Midbrain (tissue), 1 donor: ENCODE measurements around the gene TPD52L2.
A peak's percentile ranks its signal among the peaks of the same experiment; 100 is the strongest.
"Not testable (repeated sequence)": the region's sequence is repeated elsewhere in the genome, so short reads cannot be mapped to it uniquely, and the experiment has no call there.

ENCODE experiments used
- DNase-seq: peaks from one replicate; lab custom pipeline; 2025; lab: John Stamatoyannopoulos, UW

The TPD52L2 gene

DNA sequence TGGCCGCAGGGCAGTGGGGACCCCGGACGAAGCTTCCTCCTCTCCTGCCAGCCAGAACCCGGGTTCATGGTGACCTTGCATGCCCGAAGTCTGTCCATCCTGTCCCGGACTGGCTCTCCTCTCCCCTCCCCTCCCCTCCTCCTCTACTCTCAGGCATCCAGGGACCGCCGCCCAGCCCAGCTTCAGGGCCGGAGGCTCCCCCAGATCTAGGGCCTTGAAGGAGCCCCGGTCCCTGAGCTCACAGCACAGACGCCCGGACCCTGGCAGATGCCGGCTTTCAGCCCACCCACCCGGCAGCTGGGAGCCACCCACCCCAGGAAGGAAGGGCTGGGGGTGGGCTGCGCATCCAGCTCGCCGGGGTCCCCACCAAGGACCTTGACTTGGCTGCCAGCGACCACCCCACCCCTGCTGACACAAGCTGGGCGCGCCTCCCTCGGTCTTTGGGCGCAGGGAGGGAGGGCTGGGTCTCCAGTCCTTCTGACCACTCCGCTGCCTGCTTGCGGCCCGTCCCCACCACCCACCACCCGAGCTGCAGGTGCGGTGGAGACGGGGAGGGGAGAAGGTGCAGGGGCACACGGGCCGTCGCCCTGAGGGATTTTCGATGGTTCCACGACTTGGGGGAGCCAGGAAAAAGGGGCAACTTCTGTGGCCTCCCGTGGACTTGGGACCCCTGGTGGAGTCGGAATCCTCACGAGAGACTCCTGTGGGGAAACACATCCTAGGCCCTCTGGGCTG is 9.5 kb upstream of the TPD52L2 start:
- no peak for DNase-seq

DNA sequence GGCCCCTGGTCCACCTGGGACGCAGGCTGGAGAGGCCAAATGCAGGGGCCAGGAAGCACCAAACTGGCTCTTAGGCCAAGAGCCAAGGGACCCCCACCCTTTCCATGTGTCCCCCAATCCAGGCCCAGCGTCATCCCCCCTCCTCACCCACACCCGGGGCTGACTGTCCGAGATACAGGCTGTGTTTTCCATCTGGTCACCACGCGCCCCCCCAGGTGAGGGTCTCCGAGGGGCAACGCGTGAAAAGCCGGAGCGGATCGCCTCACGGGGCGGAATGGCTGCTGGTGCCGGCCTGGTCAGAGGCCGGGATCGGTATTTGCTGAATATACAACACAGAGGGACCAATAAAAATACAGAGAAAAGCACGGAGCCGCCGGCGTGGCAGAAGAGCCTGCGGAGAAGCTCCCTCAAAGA is 9.0 kb upstream of the TPD52L2 start:
- no peak for DNase-seq

DNA sequence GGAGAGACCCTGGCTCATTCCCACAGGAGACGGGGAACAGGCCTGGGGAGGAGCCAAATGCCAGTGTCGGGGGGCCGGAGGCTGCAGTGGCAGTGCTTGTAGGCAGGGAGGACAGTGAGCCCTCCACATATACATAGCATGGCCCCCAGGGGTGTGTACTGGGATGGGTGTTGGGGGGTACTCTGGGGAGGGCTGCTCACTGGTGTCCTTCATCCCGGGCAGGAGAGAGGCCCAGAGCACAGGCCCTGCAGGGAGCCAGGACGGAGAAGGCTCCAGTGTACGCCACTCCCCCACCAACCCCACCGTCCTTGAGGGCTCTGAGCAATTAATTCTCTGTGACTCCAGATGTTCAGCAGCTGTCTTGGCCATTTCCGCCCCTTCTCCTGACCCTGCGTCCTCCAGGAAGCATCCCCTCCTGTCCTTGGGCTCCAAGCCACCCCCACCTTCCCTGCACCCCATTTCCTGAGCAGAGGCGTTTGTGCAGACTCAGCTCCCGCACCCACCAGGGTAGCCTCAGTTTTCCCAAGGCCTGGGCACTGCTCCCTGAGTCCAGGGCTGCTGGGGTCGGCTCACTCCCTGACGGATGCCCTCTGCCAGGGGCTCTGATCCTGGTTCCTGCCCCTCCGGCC is 7.2 kb upstream of the TPD52L2 start:
- no peak for DNase-seq

DNA sequence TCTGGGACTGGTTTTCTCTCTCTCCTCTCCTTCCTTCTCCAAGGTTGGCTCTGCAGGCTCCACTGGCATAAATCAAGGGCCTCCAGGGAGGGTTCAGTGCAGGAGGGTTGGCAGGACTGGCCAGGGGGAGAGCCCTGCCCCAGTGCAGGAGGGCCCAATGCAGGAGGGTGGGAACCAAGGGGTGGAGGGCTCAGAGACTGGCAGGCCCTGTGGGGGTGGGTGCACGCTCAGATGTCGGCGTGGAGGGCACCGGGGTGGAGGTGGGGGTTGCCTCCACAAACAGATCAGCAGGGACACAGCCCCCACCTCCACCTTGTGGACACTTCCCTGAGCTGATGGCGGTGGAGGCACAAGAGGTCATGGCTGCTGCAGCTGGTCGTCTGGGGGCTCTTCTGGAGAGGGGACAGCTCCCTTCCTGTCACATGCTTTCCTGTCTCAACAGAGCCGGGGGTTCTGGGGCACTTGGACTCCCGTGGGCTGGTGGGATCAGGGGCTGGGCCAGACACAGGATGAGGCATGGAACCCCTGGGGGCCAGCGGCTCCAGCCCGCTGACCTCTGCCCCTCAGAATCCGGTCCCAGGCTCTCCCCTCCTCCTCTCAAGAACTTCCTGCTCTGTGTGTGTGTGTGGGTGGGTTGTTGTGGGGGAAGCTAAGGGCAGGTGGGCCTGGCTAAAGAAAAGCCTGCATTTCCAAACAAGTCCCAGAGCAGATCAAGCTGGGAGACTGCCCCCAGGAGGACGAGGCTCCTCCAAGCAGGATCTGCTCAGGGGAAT is 6.5 kb upstream of the TPD52L2 start:
- DNase-seq: no peak

DNA sequence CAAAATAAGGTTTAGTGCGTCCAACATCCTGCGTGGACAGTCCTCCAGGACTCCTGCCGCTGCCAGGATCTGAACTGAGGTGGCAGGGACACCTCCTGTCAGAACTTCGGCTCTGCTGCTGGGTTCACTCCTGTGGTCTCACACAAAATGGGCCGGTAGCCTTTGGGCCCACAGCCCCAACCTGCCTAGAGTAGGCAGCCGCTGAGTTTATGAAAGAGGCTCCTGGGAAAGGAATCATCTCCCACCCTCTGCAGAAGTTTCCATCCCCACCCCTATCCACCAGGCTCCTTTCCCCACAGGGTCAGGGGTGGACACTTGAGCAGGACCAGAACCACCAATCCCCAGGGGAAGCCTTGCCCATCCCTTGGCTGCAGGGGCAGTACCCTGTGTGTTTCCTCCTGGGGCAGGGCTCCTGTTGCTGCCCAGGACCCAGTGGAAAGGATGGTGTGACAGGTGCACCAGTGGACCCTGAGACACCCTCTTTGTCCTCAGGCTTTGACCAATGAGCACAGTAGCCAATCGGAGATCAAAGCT is 5.8 kb upstream of the TPD52L2 start:
- no peak for DNase-seq

DNA sequence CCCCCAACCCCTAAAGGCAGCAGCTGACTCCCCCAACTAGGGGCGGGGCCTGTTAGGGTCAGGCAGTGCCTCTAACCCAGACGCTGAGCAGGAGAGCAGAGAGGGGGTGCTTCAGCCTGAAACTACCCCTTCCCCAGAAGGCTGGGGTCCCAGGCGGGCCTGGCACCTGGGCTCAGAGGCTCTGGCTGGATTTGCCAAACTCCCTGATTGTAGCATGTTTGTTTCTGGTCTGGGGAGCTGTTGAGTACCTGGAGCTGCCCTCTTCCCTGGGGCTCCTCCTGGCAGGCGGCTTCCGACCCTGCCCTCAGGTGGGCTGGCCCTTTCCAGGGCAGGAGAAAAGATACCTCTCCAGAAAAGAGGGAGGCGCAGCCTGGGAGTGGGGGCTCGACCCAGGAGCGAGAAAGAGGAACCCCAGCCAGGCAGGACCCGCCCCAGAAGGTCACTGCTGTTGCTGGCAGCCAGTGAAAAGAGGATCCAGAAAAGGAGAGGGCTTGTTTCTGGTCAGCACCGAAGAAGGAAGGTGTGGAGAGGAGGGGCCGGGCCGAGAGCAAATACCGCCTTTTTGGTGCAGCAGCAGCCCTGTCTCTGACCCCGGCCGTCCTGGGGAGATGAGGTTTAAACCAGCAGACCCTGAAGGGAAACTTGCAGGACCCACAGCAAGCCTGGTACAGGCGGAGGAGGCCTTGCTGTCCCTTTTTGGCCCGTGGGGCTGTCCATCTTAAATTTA is 4.6 kb upstream of the TPD52L2 start:
- DNase-seq: no peak

DNA sequence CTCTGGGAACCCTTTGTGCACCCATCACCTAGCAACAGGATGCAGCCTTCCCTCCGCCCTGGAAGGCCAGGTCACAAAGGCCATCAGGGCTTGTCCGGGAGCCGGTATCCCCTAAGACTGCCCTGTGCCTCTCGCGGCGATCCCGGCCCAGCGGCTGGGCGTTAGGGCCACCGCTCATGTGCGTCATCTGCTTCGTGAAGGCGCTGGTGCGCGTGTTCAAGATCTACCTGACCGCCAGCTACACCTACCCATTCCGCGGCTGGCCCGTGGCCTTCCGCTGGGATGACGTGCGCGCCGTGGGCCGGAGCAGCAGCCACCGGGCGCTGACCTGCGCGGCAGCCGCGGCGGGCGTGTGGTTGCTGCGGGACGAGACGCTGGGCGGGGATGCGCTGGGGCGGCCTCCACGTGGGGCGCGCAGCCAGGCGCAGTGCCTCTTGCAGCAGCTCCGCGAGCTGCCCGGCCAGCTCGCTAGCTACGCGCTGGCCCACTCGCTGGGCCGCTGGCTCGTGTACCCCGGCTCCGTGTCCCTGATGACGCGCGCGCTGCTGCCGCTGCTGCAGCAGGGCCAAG is 3.6 kb upstream of the TPD52L2 start, which contains the start of gene ABHD16B:
TSS of gene ABHD16B (plus strand) at position 134 of the 570 bp plus-strand sequence. CDS start at position 177, 43 bp downstream.
- no peak for DNase-seq

DNA sequence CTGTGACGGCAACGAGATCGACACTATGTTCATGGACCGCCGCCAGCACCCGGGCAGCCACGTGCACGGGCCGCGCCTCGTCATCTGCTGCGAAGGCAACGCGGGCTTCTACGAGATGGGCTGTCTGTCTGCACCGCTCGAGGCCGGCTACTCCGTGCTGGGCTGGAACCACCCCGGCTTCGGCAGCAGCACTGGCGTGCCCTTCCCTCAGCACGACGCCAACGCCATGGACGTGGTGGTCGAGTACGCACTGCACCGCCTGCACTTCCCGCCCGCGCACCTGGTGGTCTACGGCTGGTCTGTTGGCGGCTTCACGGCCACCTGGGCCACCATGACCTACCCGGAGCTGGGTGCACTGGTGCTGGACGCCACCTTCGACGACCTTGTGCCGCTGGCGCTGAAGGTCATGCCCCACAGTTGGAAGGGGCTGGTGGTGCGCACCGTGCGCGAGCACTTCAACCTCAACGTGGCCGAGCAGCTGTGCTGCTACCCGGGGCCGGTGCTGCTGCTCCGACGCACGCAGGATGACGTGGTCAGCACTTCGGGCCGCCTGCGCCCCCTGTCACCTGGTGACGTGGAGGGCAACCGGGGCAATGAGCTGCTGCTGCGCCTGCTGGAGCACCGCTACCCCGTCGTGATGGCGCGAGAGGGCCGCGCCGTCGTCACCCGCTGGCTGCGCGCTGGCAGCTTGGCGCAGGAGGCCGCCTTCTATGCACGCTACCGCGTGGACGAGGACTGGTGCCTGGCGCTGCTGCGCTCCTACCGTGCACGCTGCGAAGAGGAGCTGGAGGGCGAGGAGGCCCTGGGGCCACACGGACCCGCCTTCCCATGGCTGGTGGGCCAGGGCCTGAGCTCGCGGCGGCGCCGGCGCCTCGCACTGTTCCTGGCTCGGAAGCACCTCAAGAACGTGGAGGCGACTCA is 2.8 kb upstream of the TPD52L2 start:
- DNase-seq: no peak

DNA sequence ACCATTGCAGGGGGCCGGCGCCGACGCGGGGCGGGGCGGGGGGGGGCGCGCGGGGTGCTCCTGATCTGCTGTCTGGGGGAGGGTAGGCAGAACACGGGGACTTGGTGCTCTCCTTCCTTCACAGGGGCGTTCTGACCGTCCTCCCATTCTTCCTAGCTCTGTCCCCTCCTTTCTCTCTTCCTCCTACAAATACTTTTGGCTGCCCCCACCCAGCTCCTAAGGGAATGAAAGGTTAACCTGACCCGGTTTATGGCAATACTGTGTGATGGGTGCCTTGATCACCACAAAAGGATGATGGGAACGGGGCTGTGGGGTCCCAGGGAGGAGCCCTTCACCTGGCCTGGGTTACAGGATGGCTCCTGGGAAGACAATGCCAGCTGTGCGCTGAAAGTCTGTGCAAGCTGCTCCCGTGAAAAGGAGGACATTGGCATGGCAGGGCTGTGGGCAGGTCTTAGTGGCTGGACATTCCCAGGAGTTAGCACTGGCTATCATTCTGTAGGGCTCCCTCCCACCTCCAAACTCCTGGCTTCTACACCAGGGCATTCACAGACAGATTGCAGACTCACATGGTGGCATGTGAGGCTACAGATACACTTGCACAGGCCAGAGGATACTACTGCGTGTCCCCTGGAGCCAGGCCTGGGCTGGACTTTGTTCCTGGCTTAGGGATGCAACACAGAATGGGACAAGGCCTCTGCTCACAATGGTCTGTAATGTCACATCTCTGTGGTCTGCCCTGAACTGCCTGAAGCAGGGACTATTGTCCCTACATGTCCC is 1.9 kb upstream of the TPD52L2 start:
- DNase-seq: no peak

DNA sequence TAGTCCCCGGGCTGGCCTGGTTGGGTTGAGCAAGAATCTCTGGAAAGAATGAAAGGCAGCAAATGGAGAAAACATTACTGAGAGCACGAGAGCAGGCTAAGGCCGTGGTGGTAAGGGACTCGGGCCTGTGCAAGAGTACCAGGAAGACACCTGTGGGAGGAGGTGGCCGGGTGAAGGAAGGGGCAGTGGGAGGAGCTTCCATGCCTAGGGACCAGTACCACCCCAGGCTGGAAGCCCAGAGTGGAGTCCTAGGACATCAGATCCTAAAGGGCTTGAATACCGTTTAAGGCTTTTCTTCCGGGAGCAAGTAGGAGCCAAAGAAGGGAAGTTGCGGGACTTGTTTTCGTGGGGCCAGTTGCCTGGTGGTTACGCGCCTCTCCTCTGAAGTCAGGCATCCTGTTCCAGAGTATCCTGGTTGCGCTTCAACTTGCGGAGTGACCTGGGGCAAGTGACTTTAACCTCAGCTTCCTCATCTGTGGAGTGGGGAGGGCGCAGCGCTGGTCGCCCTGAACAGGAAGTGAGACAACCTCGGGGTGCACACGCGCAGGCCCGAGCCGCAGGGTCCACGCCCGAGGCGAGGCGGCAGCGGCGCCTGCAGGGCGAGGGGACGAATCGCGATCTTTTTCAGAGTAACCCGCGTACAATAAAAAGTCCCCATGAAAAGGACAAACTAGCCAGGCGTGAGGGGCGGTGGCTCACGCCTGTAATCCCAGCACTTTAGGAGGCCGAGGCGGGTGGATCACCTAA is 1.1 kb upstream of the TPD52L2 start:
- DNase-seq: peak; percentile 48

DNA sequence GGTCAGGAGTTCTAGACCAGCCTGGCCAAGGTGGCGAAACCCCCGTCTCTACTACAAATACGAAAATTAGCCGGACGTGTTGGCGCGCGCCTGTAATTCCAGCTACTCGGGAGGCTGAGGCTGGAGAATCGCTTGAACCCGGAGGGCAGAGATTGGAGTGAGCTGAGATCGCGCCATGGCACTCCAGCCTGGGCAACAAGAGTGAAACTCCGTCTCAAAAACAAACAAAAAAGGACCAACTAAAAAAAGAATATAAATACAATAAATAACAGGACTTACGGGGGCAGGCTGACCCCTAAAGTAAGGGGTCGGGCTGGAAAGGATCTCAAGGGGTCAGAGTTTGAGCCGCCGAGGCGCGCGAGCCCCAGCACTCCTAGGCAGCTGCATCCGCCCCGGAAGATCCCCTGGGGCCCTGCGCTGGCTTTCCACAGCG is 509 bp upstream of the TPD52L2 start:
- DNase-seq: no peak

DNA sequence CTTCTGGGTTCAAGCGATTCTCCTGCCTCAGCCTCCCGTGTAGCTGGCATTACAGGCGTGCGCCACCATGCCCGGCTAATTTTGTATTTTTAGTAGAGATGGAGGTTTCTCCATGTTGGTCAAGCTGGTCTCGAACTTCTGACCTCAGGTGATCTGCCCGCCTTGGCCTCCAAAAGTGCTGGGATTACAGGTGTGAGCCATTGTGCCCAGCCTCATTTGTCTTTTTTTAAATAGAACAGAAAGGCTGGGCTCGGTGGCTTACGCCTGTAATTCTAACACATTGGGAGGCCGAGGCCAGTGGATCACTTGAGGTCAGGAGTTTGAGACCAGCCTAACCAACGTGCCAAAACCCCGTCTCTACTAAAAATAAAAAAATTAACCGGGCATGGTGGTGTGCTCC is 2.0 kb downstream of the TPD52L2 start:
- DNase-seq: not testable (repeated sequence)

DNA sequence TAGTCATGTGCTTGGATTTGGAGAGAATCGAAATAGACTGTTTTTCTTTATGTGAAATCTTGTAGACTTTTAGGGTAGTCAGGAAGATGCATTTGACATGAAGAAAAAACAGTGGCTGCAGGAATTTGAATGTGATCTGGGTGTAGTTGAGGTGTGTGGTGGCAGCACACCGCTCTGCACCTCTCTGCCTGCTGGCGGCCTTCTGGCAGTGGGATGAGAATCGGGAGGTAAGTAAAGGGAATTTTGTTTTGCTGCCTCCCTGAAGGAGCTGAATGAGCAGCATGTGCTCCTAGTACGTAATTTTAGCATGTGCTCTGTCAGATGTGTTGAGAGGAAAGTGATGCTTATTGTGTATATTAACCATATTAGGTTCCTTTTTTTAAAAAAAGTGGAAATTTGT is 3.2 kb downstream of the TPD52L2 start:
- no peak for DNase-seq

DNA sequence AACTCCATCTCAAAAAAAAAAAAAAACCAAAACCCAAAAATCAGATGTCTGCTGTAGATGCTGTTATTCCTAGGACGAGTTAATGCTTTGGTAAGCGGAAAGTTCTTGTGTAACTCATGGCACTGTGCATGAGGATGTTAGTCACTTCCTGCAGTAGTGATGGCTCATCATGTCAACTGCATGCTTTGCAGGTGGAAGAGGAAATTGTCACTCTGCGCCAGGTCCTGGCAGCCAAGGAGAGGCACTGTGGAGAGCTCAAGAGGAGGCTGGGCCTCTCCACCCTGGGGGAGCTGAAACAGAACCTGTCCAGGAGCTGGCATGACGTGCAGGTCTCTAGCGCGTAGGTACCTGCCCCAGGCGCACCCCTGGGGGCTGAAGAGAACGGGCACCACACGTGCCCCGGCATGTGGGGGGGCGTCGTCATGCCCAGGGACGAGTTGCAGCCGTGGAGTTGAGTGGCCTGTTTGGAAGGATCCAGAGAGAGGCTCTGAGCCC is 8.5 kb downstream of the TPD52L2 start:
- DNase-seq: no peak

DNA sequence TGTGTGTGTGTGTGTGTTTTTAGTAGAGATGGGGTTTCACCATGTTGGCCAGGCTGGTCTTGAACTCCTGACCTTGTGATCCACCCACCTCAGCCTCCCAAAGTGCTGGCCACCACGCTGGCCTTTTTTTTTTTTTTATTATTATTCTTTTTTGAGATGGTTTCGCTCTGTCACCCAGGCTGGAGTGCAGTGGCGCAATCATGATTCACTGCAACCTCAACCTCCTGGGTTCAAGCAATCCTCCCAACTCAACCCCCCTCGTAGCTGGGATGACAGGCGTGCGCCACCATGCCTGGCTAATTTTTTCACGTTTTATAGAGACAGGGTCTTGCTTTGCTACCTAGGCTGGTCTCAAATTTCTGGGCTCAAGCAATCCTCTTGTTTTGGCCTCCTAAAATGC is 9.2 kb downstream of the TPD52L2 start:
- DNase-seq: not testable (repeated sequence)

DNA sequence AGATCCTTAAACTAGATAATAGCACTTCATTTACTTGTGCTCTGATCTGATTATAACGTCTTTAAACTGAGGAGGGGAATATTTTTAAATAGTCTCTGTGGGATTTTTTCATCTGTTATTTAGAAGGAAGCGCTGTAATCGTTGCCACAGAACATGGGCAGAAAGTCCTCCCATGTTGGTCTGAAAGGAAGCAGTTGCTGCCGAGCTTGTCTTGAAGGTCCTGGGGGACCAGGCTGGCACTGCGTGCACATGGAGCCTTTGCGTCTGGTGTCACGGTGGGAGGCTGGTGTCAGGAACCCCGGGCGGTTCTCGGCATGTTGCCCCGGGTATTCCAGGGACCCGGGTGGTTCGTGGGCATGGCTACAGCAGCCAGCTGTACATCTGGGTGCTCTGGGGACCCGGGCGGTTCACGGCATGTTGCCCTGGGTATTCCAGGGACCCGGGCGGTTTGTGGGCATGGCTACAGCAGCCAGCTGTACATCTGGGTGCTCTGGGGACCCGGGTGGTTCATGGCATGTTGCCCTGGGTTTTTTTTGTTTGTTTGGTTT is 11.5 kb downstream of the TPD52L2 start:
- DNase-seq: no peak

DNA sequence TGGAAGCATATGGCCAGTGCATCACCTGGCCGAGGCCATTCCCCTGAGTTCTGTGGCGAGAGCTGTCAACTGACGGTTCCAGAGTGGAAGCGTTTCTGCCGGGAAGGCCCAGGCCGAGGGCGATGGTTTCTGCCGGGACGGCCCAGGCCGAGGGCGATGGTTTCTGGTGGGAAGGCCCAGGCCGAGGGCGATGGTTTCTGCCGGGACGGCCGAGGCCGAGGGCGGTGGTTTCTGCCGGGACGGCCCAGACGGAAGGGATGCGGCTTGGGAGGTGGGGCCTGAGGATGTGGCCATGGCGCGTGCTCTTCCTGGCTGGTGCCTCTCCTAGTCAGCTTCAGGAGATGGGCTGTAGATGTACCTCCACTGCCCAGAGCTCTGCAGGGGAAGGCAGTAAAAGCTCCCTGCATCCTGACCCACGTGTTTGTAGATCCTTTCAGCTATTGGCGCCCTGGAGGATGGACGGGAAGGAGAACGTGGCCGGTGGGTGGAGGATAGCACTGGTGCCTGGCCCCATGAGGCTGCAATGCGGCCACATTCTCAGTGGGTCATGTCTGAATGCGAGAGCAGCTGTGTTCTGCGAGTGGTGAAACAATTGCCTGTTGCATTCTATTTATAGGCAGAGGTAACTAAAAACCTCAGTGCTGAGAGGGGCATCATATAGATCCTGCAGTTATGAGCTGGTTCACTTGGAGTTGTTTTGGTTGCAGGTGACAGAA is 12.8 kb downstream of the TPD52L2 start:
- no peak for DNase-seq
